Measurements from ENCODE around the gene THAP8. TPM values are rescaled to one million over a fixed set of nuclear protein-coding genes. Genes with fewer than 3 reads are reported as not detected.
"Not testable (repeated sequence)": the region's sequence is repeated elsewhere in the genome, so short reads cannot be mapped to it uniquely, and the experiment has no call there.

The THAP8 gene
- total RNA-seq, 1 experiment from 2014 or later: 0.95 TPM

DNA sequence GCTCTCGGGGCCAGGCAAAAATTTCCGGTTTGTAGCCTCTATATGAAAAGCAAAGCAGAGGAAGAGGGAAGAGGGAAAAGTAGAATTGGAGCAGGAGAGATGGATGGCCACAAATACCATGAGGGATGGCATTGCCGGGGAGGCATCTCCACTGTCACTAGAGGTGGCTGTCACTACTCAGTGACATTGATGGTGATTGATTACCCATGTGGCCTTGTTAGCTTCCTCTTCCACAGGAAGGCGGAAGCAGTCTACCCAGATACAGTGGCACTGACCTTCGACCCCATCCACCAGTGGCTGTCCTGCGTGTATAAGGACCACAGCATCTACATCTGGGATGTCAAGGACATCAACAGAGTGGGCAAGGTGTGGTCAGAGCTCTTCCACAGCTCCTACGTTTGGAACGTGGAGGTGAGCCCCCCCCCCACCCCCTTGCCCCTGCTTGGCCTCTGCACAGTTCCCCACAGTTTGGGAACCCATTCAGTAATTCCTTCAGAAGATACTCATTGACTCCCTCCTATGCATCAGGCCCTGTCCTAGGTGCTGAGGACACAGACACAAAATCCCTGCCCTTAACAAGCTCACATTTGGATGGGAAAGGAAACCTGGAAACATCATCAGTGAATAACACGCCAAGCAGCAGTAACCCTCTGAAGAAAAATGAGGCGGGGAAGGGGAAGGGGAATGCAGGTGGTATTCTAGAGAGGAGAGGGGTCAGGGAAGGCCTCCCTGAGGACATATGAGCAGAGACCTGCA lies 19.2 kb upstream of the THAP8 start:
- Histone ChIP-seq H3K4me2 (ENCODE audit: low read length) (no peak overlapping the region), H3K9ac (ENCODE audit: low read length) (no peak overlapping the region), H2AFZ (ENCODE audit: low read length) (no peak overlapping the region), H3K9me2 (replicated peaks; ENCODE audit: low read length) (no peaks in the 10 kb centered on the region), H4K20me1 (ENCODE audit: low read length) (peaks cover 20% of the 10 kb centered on the region; the same call in 1 of the 2 replicates), H3K4me3 (ENCODE audit: low read length) (no peak overlapping the region), H3K36me3 (ENCODE audit: low read depth, low read length) (peaks cover 12% of the 10 kb centered on the region), H3K27ac (ENCODE audit: low read length) (no peak overlapping the region), H3K27me3 (ENCODE audit: low read length) (no peaks in the 10 kb centered on the region), H3F3A (ENCODE audit: low read length, unreplicated experiment) (no peaks in the 10 kb centered on the region), H3K79me2 (ENCODE audit: low read length) (no peaks in the 10 kb centered on the region), H3K4me1 (ENCODE audit: insufficient read depth, low read length) (peaks cover 4% of the 10 kb centered on the region; the same call in 1 of the 2 replicates), H3K9me3 (ENCODE audit: low read length) (no peaks in the 10 kb centered on the region)
- BruUV-seq (replicated peaks): no TSS peak
- ChIA-PET CTCF (no interaction called here), POLR2A (ENCODE audit: unreplicated experiment) (interaction anchor here (0.6 kb wide), 1 partner anchor 223 kb away, joined by 4 read pairs; no protein-coding TSS in a partner anchor)
- DNase-seq (no peak), ATAC-seq (no peak)
- intact Hi-C loops (cut with micrococcal nuclease): no loop called here
- no peak for TF ChIP-seq EZH2 (IDR thresholded peaks at IDR 0.05; ENCODE audit: low read length, unreplicated experiment)
- TF ChIP-seq, protein P1, sequence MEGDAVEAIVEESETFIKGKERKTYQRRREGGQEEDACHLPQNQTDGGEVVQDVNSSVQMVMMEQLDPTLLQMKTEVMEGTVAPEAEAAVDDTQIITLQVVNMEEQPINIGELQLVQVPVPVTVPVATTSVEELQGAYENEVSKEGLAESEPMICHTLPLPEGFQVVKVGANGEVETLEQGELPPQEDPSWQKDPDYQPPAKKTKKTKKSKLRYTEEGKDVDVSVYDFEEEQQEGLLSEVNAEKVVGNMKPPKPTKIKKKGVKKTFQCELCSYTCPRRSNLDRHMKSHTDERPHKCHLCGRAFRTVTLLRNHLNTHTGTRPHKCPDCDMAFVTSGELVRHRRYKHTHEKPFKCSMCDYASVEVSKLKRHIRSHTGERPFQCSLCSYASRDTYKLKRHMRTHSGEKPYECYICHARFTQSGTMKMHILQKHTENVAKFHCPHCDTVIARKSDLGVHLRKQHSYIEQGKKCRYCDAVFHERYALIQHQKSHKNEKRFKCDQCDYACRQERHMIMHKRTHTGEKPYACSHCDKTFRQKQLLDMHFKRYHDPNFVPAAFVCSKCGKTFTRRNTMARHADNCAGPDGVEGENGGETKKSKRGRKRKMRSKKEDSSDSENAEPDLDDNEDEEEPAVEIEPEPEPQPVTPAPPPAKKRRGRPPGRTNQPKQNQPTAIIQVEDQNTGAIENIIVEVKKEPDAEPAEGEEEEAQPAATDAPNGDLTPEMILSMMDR (conservative IDR thresholded peaks at IDR 0.05; ENCODE audit: low read depth, low read length): no peak
- no peak for TF ChIP-seq EZH2phosphoT487 (IDR thresholded peaks at IDR 0.05; ENCODE audit: borderline replicate concordance, low read length)

DNA sequence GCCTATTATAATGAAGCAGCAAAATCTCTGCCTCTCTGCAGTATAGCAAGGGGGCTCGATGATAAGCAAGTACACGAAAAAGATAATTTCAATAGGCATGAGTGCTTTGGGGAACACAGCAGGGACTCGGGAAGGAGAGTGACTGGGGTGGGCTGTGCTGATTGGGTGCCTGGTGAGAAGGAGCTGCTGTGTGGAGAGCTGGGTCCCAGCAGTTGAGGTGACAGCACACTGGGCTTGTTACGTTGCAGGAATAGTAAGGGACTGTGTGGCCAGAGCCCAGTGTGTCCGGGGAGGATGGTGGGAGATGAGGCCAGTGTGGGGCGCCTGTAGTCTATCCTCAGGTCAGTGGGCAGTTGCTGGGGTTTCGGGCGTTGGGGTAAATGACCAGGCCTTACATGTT lies 18.0 kb upstream of the THAP8 start:
- H3K9ac ChIP-seq (ENCODE audit: low read length): no peak overlapping the region
- no TSS peak for BruUV-seq (replicated peaks)
- no peaks in the 10 kb centered on the region for H3K9me2 ChIP-seq (replicated peaks; ENCODE audit: low read length)
- H2AFZ ChIP-seq (ENCODE audit: low read length): no peak overlapping the region
- H3K27ac ChIP-seq (ENCODE audit: low read length): no peak overlapping the region
- no peak overlapping the region for H3K4me3 ChIP-seq (ENCODE audit: low read length)
- intact Hi-C loops (cut with micrococcal nuclease): no loop called here
- POLR2A ChIA-PET (ENCODE audit: unreplicated experiment): no interaction called here
- no peak for ATAC-seq
- no peaks in the 10 kb centered on the region for H3K27me3 ChIP-seq (ENCODE audit: low read length)
- H3K36me3 ChIP-seq (ENCODE audit: low read depth, low read length): peaks cover 14% of the 10 kb centered on the region
- TF ChIP-seq, protein P1 (conservative IDR thresholded peaks at IDR 0.05; ENCODE audit: low read depth, low read length): no peak
- no peak for TF ChIP-seq EZH2 (IDR thresholded peaks at IDR 0.05; ENCODE audit: low read length, unreplicated experiment)
- no peak for TF ChIP-seq EZH2phosphoT487 (IDR thresholded peaks at IDR 0.05; ENCODE audit: borderline replicate concordance, low read length)
- DNase-seq: no peak
- no peak overlapping the region for H3K4me2 ChIP-seq (ENCODE audit: low read length)
- no peaks in the 10 kb centered on the region for H3K79me2 ChIP-seq (ENCODE audit: low read length)
- H3K9me3 ChIP-seq (ENCODE audit: low read length): no peaks in the 10 kb centered on the region
- no peaks in the 10 kb centered on the region for H3F3A ChIP-seq (ENCODE audit: low read length, unreplicated experiment)
- peaks cover 20% of the 10 kb centered on the region; the same call in 1 of the 2 replicates for H4K20me1 ChIP-seq (ENCODE audit: low read length)
- peaks cover 4% of the 10 kb centered on the region; the same call in 1 of the 2 replicates for H3K4me1 ChIP-seq (ENCODE audit: insufficient read depth, low read length)
- CTCF ChIA-PET: no interaction called here

DNA sequence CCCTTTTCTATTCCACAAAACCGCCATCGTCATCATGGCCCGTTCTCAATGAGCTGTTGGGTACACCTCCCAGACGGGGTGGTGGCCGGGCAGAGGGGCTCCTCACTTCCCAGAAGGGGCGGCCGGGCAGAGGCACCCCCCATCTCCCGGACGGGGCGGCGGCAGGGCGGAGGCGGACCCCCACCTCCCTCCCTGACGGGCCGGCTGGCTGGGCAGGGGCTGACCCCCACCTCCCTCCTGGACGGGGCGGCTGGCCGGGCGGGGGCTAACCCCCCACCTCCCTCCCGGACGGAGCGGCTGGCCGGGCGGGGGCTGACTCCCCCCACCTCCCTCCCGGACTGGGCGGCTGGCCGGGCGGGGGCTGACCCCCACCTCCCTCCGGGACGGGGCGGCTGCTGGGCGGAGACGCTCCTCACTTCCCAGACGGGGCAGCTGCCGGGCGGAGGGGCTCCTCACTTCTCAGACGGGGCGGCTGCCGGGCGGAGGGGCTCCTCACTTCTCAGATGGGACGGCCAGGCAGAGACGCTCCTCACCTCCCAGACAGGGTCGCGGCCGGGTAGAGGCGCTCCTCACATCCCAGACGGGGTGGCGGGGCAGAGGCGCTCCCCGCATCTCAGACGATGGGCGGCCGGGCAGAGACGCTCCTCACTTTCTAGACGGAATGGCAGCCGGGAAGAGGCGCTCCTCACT lies 14.9 kb upstream of the THAP8 start:
- H3K9ac ChIP-seq (ENCODE audit: low read length); DNase-seq; H3K79me2 ChIP-seq (ENCODE audit: low read length); POLR2A ChIA-PET (ENCODE audit: unreplicated experiment); H3K27me3 ChIP-seq (ENCODE audit: low read length); H2AFZ ChIP-seq (ENCODE audit: low read length); H3K4me3 ChIP-seq (ENCODE audit: low read length); H3F3A ChIP-seq (ENCODE audit: low read length, unreplicated experiment); H3K4me2 ChIP-seq (ENCODE audit: low read length); H3K9me3 ChIP-seq (ENCODE audit: low read length); intact Hi-C loops (cut with micrococcal nuclease); BruUV-seq (replicated peaks); ATAC-seq; CTCF ChIA-PET; H3K27ac ChIP-seq (ENCODE audit: low read length); H3K9me2 ChIP-seq (replicated peaks; ENCODE audit: low read length); H3K4me1 ChIP-seq (ENCODE audit: insufficient read depth, low read length): not testable (repeated sequence)
- Histone ChIP-seq H4K20me1 (ENCODE audit: low read length) (peaks cover 20% of the 10 kb centered on the region; the same call in 1 of the 2 replicates), H3K36me3 (ENCODE audit: low read depth, low read length) (peaks cover 26% of the 10 kb centered on the region)

Data from PC-3 (cell line).